HG03066 (cell line): ENCODE results near the gene EPN2.

Source experiments
- ATAC-seq: cut with Tn5 transposase; IDR thresholded peaks from one replicate; pipeline ENCODE4 v1.9.1; 2021; ENCODE audit warnings: low read depth; ENCODE audit not compliant: unreplicated experiment

The EPN2 gene

GRCh38 chr17:19290066-19290705, 53.0 kb downstream of the EPN2 start:
- no peak for ATAC-seq

GRCh38 chr17:19291646-19292376, 54.6 kb downstream of the EPN2 start:
- ATAC-seq, result no peak

- no peak for ATAC-seq
Observed at GRCh38 chr17:19292377-19292711, 55.2 kb downstream of the EPN2 start.

- ATAC-seq, result no peak
Observed at GRCh38 chr17:19294443-19294842, 57.3 kb downstream of the EPN2 start.

- ATAC-seq, result no peak
Observed at GRCh38 chr17:19295473-19296135, 58.4 kb downstream of the EPN2 start.

- no peak for ATAC-seq
Observed at GRCh38 chr17:19296786-19297778, 59.9 kb downstream of the EPN2 start.

GRCh38 chr17:19298569-19299213, 61.5 kb downstream of the EPN2 start:
- ATAC-seq, result no peak

- ATAC-seq, result no peak
Observed at GRCh38 chr17:19299214-19299747, 62.1 kb downstream of the EPN2 start.

GRCh38 chr17:19299866-19300265, 62.7 kb downstream of the EPN2 start:
- ATAC-seq, result no peak

GRCh38 chr17:19301274-19301951, 64.2 kb downstream of the EPN2 start:
- ATAC-seq, result no peak

GRCh38 chr17:19301973-19302372, 64.8 kb downstream of the EPN2 start:
- no peak for ATAC-seq

GRCh38 chr17:19302791-19303331, 65.7 kb downstream of the EPN2 start:
- ATAC-seq, result no peak

GRCh38 chr17:19303367-19303776, 66.2 kb downstream of the EPN2 start:
- ATAC-seq, result no peak

- ATAC-seq, result no peak
Observed at GRCh38 chr17:19304209-19304608, 67.0 kb downstream of the EPN2 start.

- ATAC-seq, result no peak
Observed at GRCh38 chr17:19304751-19305150, 67.6 kb downstream of the EPN2 start.

GRCh38 chr17:19305256-19305655, 68.1 kb downstream of the EPN2 start:
- no peak for ATAC-seq

GRCh38 chr17:19305761-19306159, 68.6 kb downstream of the EPN2 start:
- ATAC-seq, result no peak

- peak; percentile 71 for ATAC-seq
Observed at GRCh38 chr17:19306160-19307111, 69.3 kb downstream of the EPN2 start.
